ENCODE results near the gene TMEM130. TPM values are rescaled to one million over a fixed set of nuclear protein-coding genes. Genes with fewer than 3 reads are reported as not detected.
A peak's percentile ranks its signal among the peaks of the same experiment; 100 is the strongest.

The TMEM130 gene
- total and polyA plus RNA-seq, 2 experiments from 2014 or later: 1.5 to 2.0 TPM

- Mint-ChIP-seq H3K36me3 (ENCODE audit: low read depth) (peaks cover 29% of the 10 kb centered on the region), H3K4me3 (peak within 1 kb of the TSS; percentile 89), H3K4me1 (peaks cover 11% of the 10 kb centered on the region; the same call in 2 of the 3 replicates), H3K27ac (peak within 1 kb of the TSS; percentile 72), H3K9me3 (no peaks in the 10 kb centered on the region), H3K27me3 (ENCODE audit: insufficient read depth, low read depth, poor library complexity) (peaks cover 5% of the 10 kb centered on the region)
- H2AFZ ChIP-seq: peak within 1 kb of the TSS; percentile 93
- no peaks in the 10 kb centered on the region for H3K9me2 ChIP-seq (ENCODE audit: insufficient read depth)
- H3K27ac ChIP-seq (ENCODE audit: low read depth): no peak within 1 kb of the TSS
- ATAC-seq (peak; percentile 91), DNase-seq (ENCODE audit: low spot score) (peak; percentile 84)
- H3K4me3 ChIP-seq: peak within 1 kb of the TSS; percentile 92
- peaks cover 19% of the 10 kb centered on the region for H3K36me3 ChIP-seq (ENCODE audit: insufficient read depth)
- H3K79me2 ChIP-seq (replicated peaks; ENCODE audit: insufficient read depth): peaks cover 28% of the 10 kb centered on the region
- peaks cover 8% of the 10 kb centered on the region for H4K20me1 ChIP-seq (replicated peaks; ENCODE audit: insufficient read depth)
- no peaks in the 10 kb centered on the region for H3F3A ChIP-seq (replicated peaks; ENCODE audit: low read depth)
- TF ChIP-seq CREB1 (CRISPR knock-in tag; IDR thresholded peaks at IDR 0.05; ENCODE audit: low read depth): 0 out of 2 replicates have a peak, but pooled peaks have one; percentile 46
- TF ChIP-seq STAT1 (IDR thresholded peaks at IDR 0.05; ENCODE audit: unreplicated experiment): no peak
- TF ChIP-seq CTCF (conservative IDR thresholded peaks at IDR 0.05; ENCODE audit: low read depth in 2 of 2): peak; percentile 56 to 75
- peak; percentile 54; the same call in 1 of the 2 replicates for TF ChIP-seq ETS1 (IDR thresholded peaks at IDR 0.05)
- no peak for TF ChIP-seq REST (IDR thresholded peaks at IDR 0.05; ENCODE audit: unreplicated experiment)
- TF ChIP-seq EZH2phosphoT487 (IDR thresholded peaks at IDR 0.05; ENCODE audit: unreplicated experiment): no peak
- TF ChIP-seq JUNB (IDR thresholded peaks at IDR 0.05; ENCODE audit: unreplicated experiment): no peak
- TF ChIP-seq ZNF114 (CRISPR knock-in tag; IDR thresholded peaks at IDR 0.05): no peak
- TF ChIP-seq POLR2AphosphoS5 (IDR thresholded peaks at IDR 0.05; ENCODE audit: low read depth): peak; percentile 52
- no peak for TF ChIP-seq EZH2 (IDR thresholded peaks at IDR 0.05; ENCODE audit: low read depth, unreplicated experiment)
- TF ChIP-seq ZNF462 (CRISPR knock-in tag; IDR thresholded peaks at IDR 0.05): no peak
- no peak for TF ChIP-seq ZNF331 (CRISPR knock-in tag; IDR thresholded peaks at IDR 0.05; ENCODE audit: low read depth)
- no peak for TF ChIP-seq NANOG (IDR thresholded peaks at IDR 0.05; ENCODE audit: borderline replicate concordance)
- H3K4me1 ChIP-seq (ENCODE audit: insufficient read depth): peaks cover 3% of the 10 kb centered on the region
- H3K4me2 ChIP-seq: peak within 1 kb of the TSS; percentile 93
- no peaks in the 10 kb centered on the region for H3K27me3 ChIP-seq (ENCODE audit: insufficient read depth)
Observed at GRCh38 chr7:98878365-98879197, 8.8 kb upstream of the TMEM130 start, which contains the start of gene TRRAP. Gene TRRAP, plus strand, starts transcription at chr7:98878532. Its CDS starts 2,619 bp downstream, at chr7:98881151.
